ENCODE results near the gene KIF1A. TPM values are rescaled to one million over a fixed set of nuclear protein-coding genes. Genes with fewer than 3 reads are reported as not detected.

KIF1A gene
- total RNA-seq, result 4.7 TPM

DNA sequence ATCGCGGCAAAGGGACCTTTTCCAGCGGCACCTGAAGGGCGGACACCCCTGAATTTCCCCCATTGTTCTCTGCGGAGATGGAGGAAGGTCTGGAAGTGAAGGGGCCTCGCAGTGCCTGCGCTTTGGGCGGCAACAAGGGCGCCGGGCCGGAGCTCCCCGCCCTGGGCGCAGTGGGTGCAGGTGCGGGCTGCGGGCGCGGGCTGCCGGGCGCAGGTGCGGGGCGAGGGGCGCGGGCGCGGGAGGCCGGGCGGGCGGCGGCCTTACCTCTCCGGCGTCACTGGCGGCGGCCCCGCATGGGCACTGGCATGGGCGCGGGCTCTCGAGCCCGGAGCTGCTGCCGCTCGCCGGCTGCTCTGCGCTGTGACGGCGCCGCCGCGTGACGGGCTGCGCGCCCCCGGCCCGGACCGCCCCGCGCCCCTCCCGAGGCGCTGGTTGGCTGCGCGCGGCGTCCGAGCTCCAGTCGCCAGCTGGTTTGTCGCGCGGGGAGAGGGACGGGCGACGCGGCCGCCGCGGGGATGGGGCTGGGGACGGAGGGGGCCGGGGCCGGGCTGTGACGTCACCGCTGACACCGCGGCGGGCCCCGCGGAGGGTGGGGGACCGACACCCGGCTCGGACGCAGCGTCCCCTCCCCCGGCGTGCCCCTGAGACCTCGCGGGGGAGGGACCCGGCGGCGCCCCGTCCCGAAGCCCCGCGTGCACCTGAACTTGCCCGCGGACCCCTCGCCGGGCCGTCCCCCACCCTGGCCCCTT, at the start of gene KIF1A:
KIF1A (minus strand) TSS at position 362 of the 749 bp plus-strand sequence. CDS start 22,467 bp downstream, outside the sequence.
- Histone ChIP-seq H3K4me3 (ENCODE audit: low read length in 3 of 3) (peak within 1 kb of the TSS in 1 of 3 donors; percentile 14), H3K4me1 (ENCODE audit: control insufficient read depth in 3 of 3, insufficient read depth in 3 of 3, low read length in 3 of 3) (peaks cover 0 to 4% (median 3%) of the 10 kb centered on the region in 3 donors), H3K9ac (ENCODE audit: low read depth in 1 of 3, low read length in 3 of 3) (no peak within 1 kb of the TSS), H3K27ac (ENCODE audit: low read depth, low read length) (no peak within 1 kb of the TSS), H3K27me3 (ENCODE audit: control insufficient read depth in 3 of 3, insufficient read depth in 3 of 3, low read length in 3 of 3) (peaks cover 59 to 70% (median 62%) of the 10 kb centered on the region in 3 donors), H3K36me3 (ENCODE audit: control insufficient read depth in 3 of 3, insufficient read depth in 3 of 3, low read length in 3 of 3) (no peaks in the 10 kb centered on the region), H3K9me3 (ENCODE audit: control insufficient read depth in 3 of 3, low read length in 3 of 3) (peaks cover 0 to 7% (median 0%) of the 10 kb centered on the region in 3 donors)

DNA sequence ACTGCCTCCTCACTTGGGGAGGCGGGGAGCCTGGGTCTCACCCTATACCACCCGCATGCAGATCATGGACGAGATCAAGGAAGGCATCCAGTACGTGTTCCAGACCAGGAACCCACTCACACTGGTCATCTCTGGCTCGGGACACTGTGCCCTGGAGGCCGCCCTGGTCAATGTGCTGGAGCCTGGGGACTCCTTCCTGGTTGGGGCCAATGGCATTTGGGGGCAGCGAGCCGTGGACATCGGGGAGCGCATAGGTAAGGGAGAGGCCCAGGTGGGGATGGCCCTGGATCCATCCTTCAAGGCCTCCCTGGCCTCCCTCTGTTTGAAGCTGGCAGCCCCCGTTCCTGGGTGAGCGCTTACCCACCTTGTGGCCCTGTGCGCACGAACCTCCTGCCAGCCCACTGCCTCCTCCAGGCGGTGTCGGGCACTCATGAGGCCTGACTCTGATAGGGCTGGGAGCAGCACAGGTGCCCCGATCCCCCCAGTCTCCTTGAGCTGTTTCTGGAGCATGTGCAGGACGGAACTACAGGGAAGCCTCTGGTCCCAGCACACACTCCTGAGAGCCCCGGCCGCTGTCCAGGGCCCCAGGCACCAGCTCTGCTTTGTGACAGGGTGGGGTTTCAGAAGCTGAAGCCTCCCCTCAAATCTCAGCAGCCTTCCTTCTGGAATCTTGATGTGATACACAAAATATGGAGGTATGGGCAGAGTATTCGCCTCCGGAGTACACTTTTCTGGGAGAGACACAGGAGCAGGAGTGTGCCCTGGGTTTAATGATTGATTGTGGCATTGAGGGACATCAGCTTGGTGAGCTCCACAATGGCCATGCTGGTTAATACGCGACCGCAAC, 49.3 kb upstream of the KIF1A start:
- H3K27me3 ChIP-seq (ENCODE audit: control insufficient read depth in 3 of 3, insufficient read depth in 3 of 3, low read length in 3 of 3), result peaks cover 0 to 20% (median 0%) of the 10 kb centered on the region in 3 donors

DNA sequence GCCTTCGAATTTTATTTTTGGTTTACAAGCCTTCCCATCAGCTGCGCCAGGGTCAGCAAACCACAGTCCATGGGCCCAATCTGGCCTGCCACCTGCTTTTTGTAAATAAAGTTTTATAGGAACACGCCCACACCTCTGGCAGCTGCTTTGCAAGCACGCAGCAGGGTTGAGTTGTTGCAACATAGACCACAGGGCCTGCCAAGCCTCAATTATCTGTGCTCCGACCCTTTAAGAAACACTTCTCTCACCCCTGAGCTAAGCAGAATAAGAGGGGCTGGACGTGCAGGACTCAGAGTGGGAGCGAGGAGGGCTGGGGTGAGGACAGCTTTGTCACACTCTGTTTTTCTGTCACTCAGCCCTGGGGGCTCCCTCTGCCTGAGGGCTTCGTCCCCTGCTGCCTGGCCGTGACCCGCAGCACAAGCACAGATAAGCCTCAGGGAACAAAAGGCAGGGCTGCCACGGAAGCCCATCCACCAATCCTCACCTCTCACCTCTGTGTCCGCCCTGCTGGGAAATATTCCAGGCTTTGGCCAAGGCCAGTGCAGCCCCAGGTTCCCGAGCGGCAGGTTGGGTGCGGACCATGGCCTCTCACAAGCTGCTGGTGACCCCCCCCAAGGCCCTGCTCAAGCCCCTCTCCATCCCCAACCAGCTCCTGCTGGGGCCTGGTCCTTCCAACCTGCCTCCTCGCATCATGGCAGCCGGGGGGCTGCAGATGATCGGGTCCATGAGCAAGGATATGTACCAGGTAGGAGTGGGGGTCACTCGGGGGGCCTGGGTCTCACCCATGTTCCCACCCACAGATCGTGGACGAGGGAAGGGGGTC, 48.5 kb upstream of the KIF1A start, which contains the start of gene AGXT:
AGXT (plus strand) TSS at position 539 of the 823 bp plus-strand sequence; CDS start at position 581, 42 bp downstream.
- no peaks in the 10 kb centered on the region for H3K9me3 ChIP-seq (ENCODE audit: control insufficient read depth in 3 of 3, low read length in 3 of 3)
- no peak within 1 kb of the TSS for H3K9ac ChIP-seq (ENCODE audit: low read depth in 1 of 3, low read length in 3 of 3)
- no peaks in the 10 kb centered on the region for H3K4me1 ChIP-seq (ENCODE audit: control insufficient read depth in 3 of 3, insufficient read depth in 3 of 3, low read length in 3 of 3)
- no peaks in the 10 kb centered on the region for H3K36me3 ChIP-seq (ENCODE audit: control insufficient read depth in 3 of 3, insufficient read depth in 3 of 3, low read length in 3 of 3)
- no peak within 1 kb of the TSS for H3K4me3 ChIP-seq (ENCODE audit: low read length in 3 of 3)
- no peak within 1 kb of the TSS for H3K27ac ChIP-seq (ENCODE audit: low read depth, low read length)
- peaks cover 0 to 18% (median 0%) of the 10 kb centered on the region in 3 donors for H3K27me3 ChIP-seq (ENCODE audit: control insufficient read depth in 3 of 3, insufficient read depth in 3 of 3, low read length in 3 of 3)

More for the DNA sequence above, 49.3 kb upstream of the KIF1A start:
- no peaks in the 10 kb centered on the region for H3K36me3 ChIP-seq (ENCODE audit: control insufficient read depth in 3 of 3, insufficient read depth in 3 of 3, low read length in 3 of 3)
- no peak overlapping the region for H3K4me3 ChIP-seq (ENCODE audit: low read length in 3 of 3)
- no peak overlapping the region for H3K9ac ChIP-seq (ENCODE audit: low read depth in 1 of 3, low read length in 3 of 3)
- no peaks in the 10 kb centered on the region for H3K4me1 ChIP-seq (ENCODE audit: control insufficient read depth in 3 of 3, insufficient read depth in 3 of 3, low read length in 3 of 3)
- H3K27ac ChIP-seq (ENCODE audit: low read depth, low read length), result no peak overlapping the region
- H3K9me3 ChIP-seq (ENCODE audit: control insufficient read depth in 3 of 3, low read length in 3 of 3), result no peaks in the 10 kb centered on the region

DNA sequence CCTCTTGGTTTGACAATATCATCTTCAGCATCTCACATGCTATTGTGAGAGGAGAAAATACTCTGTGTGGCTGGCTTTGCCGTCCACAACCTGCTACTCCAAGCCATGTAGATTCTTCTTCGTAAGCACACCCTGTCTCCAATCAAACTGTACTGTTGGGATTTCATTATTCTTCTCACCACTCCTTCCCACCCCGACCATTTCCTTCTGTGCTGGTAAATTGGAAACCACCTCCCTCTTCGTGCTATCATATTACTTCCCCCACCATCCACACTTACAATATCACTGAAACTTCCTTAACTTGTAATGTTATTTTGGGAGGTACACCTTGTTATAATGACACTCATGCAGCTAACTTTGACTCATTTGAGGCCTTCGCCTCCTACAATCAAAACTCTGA, 45.4 kb upstream of the KIF1A start:
- Histone ChIP-seq H3K27ac (ENCODE audit: low read depth, low read length) (no peak overlapping the region), H3K27me3 (ENCODE audit: control insufficient read depth in 3 of 3, insufficient read depth in 3 of 3, low read length in 3 of 3) (peaks cover 0 to 2% (median 0%) of the 10 kb centered on the region in 3 donors), H3K4me1 (ENCODE audit: control insufficient read depth in 3 of 3, insufficient read depth in 3 of 3, low read length in 3 of 3) (no peaks in the 10 kb centered on the region)

GRCh38 chr2:240864475-240864874, 44.5 kb upstream of the KIF1A start:
- no peaks in the 10 kb centered on the region for H3K36me3 ChIP-seq (ENCODE audit: control insufficient read depth in 3 of 3, insufficient read depth in 3 of 3, low read length in 3 of 3)
- peaks cover 0 to under 1% (median 0%) of the 10 kb centered on the region in 3 donors for H3K27me3 ChIP-seq (ENCODE audit: control insufficient read depth in 3 of 3, insufficient read depth in 3 of 3, low read length in 3 of 3)
- no peaks in the 10 kb centered on the region for H3K9me3 ChIP-seq (ENCODE audit: control insufficient read depth in 3 of 3, low read length in 3 of 3)
- no peak overlapping the region for H3K4me3 ChIP-seq (ENCODE audit: low read length in 3 of 3)
- no peaks in the 10 kb centered on the region for H3K4me1 ChIP-seq (ENCODE audit: control insufficient read depth in 3 of 3, insufficient read depth in 3 of 3, low read length in 3 of 3)
- H3K9ac ChIP-seq (ENCODE audit: low read depth in 1 of 3, low read length in 3 of 3), result no peak overlapping the region
- H3K27ac ChIP-seq (ENCODE audit: low read depth, low read length), result no peak overlapping the region

More for the DNA sequence above, 45.4 kb upstream of the KIF1A start:
- Histone ChIP-seq H3K4me3 (ENCODE audit: low read length in 3 of 3) (no peak overlapping the region), H3K36me3 (ENCODE audit: control insufficient read depth in 3 of 3, insufficient read depth in 3 of 3, low read length in 3 of 3) (no peaks in the 10 kb centered on the region), H3K9me3 (ENCODE audit: control insufficient read depth in 3 of 3, low read length in 3 of 3) (no peaks in the 10 kb centered on the region), H3K9ac (ENCODE audit: low read depth in 1 of 3, low read length in 3 of 3) (no peak overlapping the region)

- Histone ChIP-seq H3K4me1 (ENCODE audit: control insufficient read depth in 3 of 3, insufficient read depth in 3 of 3, low read length in 3 of 3) (no peaks in the 10 kb centered on the region), H3K9ac (ENCODE audit: low read depth in 1 of 3, low read length in 3 of 3) (no peak overlapping the region), H3K27me3 (ENCODE audit: control insufficient read depth in 3 of 3, insufficient read depth in 3 of 3, low read length in 3 of 3) (no peaks in the 10 kb centered on the region), H3K36me3 (ENCODE audit: control insufficient read depth in 3 of 3, insufficient read depth in 3 of 3, low read length in 3 of 3) (no peaks in the 10 kb centered on the region), H3K4me3 (ENCODE audit: low read length in 3 of 3) (no peak overlapping the region), H3K27ac (ENCODE audit: low read depth, low read length) (no peak overlapping the region), H3K9me3 (ENCODE audit: control insufficient read depth in 3 of 3, low read length in 3 of 3) (no peaks in the 10 kb centered on the region)
Observed at GRCh38 chr2:240861547-240861946, 41.5 kb upstream of the KIF1A start.

- Histone ChIP-seq H3K27ac (ENCODE audit: low read depth, low read length) (no peak overlapping the region), H3K27me3 (ENCODE audit: control insufficient read depth in 3 of 3, insufficient read depth in 3 of 3, low read length in 3 of 3) (no peaks in the 10 kb centered on the region), H3K4me3 (ENCODE audit: low read length in 3 of 3) (no peak overlapping the region), H3K4me1 (ENCODE audit: control insufficient read depth in 3 of 3, insufficient read depth in 3 of 3, low read length in 3 of 3) (no peaks in the 10 kb centered on the region), H3K9ac (ENCODE audit: low read depth in 1 of 3, low read length in 3 of 3) (no peak overlapping the region), H3K36me3 (ENCODE audit: control insufficient read depth in 3 of 3, insufficient read depth in 3 of 3, low read length in 3 of 3) (no peaks in the 10 kb centered on the region), H3K9me3 (ENCODE audit: control insufficient read depth in 3 of 3, low read length in 3 of 3) (no peaks in the 10 kb centered on the region)
Observed at GRCh38 chr2:240858871-240859270, 38.9 kb upstream of the KIF1A start.

DNA sequence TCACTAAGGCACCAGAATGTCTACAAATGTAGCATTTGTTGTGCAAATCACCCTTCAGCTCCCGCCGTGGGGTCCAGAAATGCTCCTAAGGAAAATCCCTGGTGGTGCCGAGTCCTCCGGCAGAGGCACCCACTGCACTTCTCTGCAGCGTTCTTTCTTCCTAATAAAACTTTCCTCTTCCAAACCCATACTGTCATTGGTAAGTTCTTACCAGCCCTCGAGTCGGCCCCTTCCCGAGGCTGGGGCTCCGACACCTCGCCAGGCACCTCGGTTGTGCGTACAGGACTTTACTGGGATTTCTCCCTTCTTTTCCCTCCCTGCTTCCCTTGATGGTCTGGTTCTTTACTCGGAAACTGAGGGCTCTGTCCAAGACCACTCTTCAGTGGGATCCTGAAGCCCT, 38.3 kb upstream of the KIF1A start:
- no peaks in the 10 kb centered on the region for H3K9me3 ChIP-seq (ENCODE audit: control insufficient read depth in 3 of 3, low read length in 3 of 3)
- no peaks in the 10 kb centered on the region for H3K36me3 ChIP-seq (ENCODE audit: control insufficient read depth in 3 of 3, insufficient read depth in 3 of 3, low read length in 3 of 3)
- H3K27ac ChIP-seq (ENCODE audit: low read depth, low read length), result no peak overlapping the region
- H3K4me1 ChIP-seq (ENCODE audit: control insufficient read depth in 3 of 3, insufficient read depth in 3 of 3, low read length in 3 of 3), result no peaks in the 10 kb centered on the region
- H3K4me3 ChIP-seq (ENCODE audit: low read length in 3 of 3), result no peak overlapping the region
- H3K27me3 ChIP-seq (ENCODE audit: control insufficient read depth in 3 of 3, insufficient read depth in 3 of 3, low read length in 3 of 3), result no peaks in the 10 kb centered on the region
- H3K9ac ChIP-seq (ENCODE audit: low read depth in 1 of 3, low read length in 3 of 3), result no peak overlapping the region

- Histone ChIP-seq H3K4me3 (ENCODE audit: low read length in 3 of 3) (no peak overlapping the region), H3K27ac (ENCODE audit: low read depth, low read length) (no peak overlapping the region), H3K27me3 (ENCODE audit: control insufficient read depth in 3 of 3, insufficient read depth in 3 of 3, low read length in 3 of 3) (no peaks in the 10 kb centered on the region), H3K9me3 (ENCODE audit: control insufficient read depth in 3 of 3, low read length in 3 of 3) (no peaks in the 10 kb centered on the region), H3K36me3 (ENCODE audit: control insufficient read depth in 3 of 3, insufficient read depth in 3 of 3, low read length in 3 of 3) (no peaks in the 10 kb centered on the region), H3K4me1 (ENCODE audit: control insufficient read depth in 3 of 3, insufficient read depth in 3 of 3, low read length in 3 of 3) (no peaks in the 10 kb centered on the region), H3K9ac (ENCODE audit: low read depth in 1 of 3, low read length in 3 of 3) (peak overlapping the region in 1 of 3 donors; percentile 25)
Observed at GRCh38 chr2:240857039-240858008, 37.3 kb upstream of the KIF1A start.
